GM18907 (cell line): ENCODE data around the gene MYPN.
"Not testable (repeated sequence)": the region's sequence is repeated elsewhere in the genome, so short reads cannot be mapped to it uniquely, and the experiment has no call there.

Experiments used
- ATAC-seq: cut with Tn5 transposase; IDR thresholded peaks from one replicate; pipeline ENCODE4 v1.9.1; 2021; ENCODE audit warnings: mild to moderate bottlenecking, moderate library complexity; ENCODE audit not compliant: unreplicated experiment

The MYPN gene

DNA sequence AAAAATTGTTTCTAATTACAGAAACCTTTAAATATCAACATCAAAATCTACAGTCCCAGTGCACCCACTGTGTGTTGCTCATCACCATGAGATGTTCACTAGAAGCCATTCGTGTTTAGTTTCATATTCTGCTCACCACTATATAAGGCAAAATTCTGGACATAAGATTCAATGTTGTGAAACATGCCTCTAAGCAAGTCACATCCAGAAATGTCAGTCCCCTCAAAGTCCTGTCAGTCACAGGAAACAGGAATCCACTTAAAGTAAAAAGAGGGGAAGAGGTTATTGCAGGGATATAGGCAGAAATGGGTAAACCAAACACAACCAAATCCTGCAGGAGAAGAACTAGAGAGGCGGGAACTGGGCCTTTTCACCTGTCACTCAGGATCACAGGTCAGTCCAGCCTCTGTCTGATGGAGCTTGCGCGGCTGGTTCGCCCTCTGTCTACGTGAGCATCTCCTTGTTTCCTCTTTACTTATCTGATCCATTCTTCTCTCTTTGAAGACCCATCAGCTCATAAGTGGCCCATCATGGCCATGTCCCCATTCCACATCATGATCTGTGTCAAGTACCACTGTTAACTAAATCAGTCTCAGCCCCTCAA, 58.4 kb downstream of the MYPN start:
- ATAC-seq, result no peak

DNA sequence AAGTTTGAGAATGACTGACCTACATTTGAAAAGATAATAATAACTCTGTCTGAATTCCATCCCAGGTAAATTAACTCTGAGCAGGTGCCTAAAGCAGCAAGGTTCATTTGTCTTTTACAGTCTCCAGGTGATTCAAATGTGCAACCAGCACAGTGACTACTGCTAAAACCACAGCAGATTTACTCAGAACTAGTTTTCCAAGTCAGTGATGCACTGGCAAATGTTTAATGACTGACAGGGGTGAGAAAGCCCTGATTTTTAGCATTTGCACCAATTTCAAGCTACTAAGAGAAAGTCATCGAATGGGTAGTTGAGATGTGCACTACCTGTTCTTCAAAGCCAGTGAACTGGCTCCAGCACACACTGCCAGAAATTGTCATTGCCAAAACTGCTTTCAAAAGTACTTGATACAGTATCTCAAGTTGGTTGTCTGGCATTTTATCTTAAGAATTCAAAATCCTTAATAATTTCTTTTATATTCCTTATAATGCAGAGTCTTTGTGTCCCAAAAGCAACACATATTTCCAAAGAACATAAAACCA, 62.3 kb downstream of the MYPN start:
- ATAC-seq, result peak; percentile 62

DNA sequence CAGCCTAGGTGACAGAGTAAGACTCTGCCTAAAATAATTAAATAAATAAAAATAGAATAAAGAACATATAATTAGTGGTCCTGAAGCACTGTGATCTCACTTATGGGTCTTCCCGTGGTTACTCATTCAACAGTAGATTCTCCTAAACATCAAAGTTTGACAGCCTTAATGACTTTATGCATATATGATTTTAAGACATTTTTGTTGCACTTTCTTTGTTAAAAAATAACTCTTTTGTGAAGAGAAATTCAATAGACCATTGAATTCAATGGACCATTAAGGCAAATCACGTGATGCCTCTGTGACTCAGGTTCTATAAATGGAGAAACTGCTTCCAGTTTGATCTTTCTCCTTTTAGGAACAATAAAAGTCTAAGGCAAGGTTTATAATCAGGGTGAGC, 63.0 kb downstream of the MYPN start:
- ATAC-seq, result no peak

DNA sequence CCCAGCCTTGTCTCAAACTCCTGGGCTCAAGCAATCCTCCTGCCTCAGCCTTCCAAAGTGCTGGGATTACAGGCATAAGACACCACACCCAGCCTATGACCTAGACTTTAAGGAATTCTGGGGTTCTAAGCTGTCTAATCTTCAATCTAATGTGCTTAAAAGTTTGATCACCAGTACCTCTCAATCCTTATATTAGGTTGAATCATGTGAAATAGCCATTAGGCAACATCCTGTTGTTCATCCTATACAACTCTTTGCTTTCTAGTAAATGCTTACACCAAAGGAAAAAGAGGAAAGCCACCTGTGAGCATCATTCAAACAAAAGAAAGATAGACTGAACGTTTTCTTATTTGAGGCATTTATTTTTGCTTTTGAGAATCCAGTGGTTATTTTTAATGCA, 66.7 kb downstream of the MYPN start:
- ATAC-seq, result no peak

DNA sequence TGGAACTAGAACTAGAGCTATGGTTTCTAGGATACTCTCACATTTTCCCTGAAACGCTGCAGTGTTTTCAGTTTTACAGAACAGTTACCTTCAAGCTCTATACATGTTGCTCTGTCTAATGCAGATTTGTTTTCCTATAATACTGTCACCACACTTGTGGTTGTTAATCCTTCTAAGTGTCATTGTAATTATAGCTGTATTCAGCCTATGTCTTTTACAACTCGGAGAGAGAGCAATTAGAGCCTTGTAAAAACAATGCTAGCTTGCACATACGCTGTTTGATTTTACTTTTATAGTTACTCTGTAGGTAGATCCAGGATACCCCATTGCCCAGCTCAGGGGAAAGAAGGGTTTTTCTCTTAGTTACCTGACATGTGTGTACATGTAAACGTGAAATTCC, 67.5 kb downstream of the MYPN start:
- ATAC-seq, result no peak

DNA sequence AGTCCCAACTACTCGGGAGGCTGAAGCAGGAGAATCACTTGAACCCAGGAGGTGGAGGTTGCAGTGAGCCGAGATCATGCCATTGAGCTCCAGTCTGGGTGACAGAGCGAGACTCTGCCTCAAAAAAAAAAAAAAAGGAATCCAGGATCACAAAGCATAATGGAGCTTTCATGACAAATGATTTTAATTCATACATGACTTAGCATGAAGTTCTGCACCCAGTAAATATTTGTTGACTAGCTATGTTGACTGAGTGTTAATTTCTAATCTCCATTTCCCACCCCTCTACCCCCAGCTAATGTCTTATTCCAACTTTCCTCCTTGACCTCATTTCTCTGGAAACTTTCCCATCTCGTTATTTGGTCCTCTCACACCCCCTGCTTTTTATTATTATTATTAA, 69.3 kb downstream of the MYPN start:
- no peak for ATAC-seq

DNA sequence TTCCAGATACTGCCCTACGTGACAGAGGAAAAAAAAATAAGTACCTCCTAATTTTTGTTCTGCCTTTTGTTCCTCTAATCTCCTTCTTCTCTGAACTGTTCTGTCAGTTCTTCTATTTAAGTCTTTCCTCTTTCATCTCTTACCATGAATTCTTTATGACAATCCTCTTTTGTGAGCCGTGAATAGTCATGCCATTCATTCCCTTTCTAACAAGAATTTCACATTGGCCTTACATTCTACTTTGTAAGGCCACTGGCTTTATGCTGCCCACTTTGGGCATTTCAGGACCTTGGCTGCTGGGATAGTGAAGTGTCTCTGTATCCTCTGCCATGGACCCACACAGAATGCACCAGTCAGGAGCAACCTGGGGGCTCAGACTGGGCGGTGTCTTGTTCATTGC, 69.7 kb downstream of the MYPN start:
- no peak for ATAC-seq

DNA sequence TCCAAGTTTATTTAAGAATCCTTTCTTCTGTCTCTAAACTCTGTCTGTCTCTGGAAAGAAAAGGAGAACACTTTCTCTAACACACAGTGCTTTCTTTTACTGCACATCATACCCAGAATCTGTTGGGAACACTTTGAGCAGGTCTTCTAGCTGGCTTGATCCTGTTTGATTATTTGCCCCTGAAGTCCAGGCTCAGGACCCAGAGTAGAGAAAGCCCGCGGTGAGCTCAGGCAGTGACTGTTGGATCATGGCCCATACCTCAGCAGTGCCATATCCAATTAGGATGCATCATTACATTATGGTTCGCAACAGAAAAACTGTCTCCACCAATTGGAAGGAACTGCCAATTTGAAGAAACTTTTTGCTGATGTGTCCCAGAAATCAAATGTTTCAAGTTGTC, 71.2 kb downstream of the MYPN start:
- ATAC-seq, result no peak

DNA sequence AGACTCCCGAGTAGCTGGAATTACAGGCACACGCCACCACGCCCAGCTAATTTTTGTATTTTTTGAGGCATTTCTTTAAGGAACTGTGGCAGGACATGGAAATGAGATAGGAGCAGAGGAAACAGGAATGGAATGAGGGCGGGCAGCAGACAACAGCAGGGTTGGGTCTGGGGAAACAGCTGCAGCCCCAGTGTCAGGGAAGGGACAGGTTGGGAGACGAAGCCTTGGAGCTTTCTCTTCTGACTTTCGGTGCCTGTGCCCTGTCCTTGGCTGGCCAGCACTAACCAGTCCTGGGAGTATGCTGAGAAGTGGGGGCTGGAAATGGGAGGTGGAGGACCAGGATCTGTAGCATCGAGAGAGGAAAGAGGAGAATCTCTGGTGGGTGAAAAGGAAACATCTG, 75.3 kb downstream of the MYPN start:
- no peak for ATAC-seq

DNA sequence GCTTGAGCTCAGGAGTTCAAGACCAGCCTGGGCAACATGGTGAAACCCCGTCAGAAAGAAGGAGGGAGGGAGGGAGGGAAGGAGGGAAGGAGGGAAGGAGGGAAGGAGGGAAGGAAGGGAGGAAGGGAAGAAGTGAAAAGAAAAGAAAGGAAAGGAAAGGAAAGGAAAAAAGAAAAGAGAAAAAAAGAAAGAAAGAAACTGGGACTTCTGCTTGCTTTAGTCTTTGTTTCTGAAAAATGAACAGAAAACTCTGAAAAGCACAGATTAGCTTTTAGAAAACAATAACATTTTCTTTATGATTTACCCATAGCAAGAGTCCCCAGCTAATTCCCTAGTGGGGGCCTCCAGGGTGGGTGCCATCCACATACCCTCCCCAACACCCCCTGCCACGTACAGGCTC, 75.8 kb downstream of the MYPN start:
- ATAC-seq, result no peak

DNA sequence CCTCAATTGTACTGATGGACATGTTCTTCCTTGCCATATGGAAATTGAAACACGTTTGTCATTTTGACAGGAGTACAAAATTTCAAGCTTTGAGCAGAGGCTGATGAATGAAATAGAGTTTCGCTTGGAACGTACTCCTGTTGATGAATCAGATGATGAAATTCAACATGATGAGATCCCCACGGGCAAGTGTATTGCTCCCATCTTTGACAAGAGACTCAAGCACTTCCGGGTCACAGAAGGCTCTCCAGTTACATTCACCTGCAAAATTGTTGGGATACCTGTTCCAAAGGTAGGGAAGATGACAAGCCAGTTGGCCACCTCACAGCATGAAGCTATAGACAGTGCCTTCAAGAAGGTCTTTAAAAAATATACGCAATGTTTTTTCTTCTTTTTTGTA, 79.5 kb downstream of the MYPN start:
- no peak for ATAC-seq

DNA sequence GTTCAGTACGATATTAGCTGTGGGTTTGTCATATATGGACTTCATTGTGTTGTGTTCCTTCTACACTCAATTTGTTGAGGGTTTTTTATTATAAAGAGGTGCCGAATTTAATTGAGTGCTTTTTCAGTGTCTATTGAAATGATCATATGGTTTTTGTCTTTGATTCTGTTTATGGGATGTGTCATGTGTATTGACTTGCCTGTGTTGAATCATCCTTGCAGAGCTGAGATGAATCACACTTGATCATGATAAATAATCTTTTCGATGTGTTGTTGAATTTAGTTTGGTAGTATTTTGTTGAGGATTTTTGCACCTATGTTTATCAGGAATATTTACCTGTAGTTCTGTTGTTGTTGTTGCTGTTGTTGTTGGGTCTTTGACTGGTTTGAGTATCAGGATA, 82.8 kb downstream of the MYPN start:
- ATAC-seq, result no peak

DNA sequence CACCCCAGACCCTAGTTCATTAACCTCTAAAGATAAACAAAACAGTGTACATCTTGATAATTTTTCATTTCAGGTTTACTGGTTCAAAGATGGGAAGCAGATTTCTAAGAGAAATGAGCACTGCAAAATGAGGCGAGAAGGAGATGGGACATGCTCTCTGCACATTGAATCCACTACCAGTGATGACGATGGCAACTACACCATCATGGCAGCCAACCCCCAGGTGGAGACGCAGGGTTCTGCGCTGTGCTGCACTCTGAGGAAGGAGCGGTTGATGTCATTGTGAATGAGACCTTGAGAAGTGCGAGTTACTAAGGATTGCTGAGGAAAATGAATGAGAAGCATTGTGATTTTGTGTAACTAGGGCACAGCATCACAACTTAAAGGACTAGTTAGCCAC, 85.0 kb downstream of the MYPN start:
- no peak for ATAC-seq

DNA sequence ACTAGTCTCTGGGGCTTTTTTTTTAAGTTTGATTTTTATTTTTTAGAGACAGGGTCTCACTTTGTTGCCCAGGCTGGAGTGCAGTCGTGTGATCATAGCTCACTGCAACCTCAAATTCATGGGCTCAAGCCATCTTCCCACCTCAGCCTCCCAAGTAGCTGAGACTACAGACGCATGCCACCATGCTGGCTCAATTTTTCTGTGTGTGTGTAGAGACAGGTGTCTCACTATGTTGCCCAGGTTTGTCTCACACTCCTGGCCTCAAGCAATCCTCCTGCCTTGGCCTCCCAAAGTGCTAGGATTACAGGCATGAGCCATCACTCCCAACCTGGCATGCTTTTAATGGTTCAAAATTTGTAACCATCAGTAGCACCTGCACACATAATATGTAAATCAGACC, 86.5 kb downstream of the MYPN start:
- not testable (repeated sequence) for ATAC-seq

DNA sequence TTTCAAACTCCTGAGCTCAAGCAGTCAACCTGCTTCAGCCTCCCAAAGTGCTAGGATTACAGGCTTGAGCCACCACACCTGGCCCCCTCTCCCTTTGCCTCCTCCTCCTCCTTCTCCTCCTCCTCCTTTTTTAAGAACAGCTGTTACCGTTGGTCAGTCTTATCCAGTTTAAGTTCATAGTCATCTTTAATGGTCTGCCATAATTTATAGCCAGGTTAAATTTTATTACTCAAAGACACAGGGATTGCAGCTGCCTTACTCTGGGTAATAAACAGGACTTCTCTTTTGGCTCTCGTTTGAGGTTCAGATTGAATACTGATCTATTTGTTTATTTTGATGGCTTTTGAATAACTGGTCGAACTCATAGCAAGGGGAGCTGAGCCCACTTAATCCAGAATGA, 87.4 kb downstream of the MYPN start:
- ATAC-seq, result no peak

DNA sequence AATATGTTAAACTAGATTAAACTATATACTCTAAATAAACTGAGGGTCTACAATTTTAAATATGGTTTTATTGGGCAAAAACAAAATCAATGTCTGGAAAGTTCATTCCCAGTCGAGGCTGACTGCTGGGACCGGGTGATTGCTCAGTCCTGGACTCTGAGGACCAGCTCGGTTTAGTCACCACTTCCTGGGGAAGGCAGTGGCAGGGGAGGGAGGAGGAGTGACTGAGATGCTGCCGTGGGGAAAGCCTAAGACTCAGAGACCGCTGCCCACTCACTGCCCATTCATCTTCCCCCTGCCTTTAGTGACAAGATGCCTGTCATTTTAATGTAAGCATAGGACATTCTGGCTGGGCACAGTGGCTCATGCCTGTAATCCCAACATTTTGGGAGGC, 93.7 kb downstream of the MYPN start:
- no peak for ATAC-seq

DNA sequence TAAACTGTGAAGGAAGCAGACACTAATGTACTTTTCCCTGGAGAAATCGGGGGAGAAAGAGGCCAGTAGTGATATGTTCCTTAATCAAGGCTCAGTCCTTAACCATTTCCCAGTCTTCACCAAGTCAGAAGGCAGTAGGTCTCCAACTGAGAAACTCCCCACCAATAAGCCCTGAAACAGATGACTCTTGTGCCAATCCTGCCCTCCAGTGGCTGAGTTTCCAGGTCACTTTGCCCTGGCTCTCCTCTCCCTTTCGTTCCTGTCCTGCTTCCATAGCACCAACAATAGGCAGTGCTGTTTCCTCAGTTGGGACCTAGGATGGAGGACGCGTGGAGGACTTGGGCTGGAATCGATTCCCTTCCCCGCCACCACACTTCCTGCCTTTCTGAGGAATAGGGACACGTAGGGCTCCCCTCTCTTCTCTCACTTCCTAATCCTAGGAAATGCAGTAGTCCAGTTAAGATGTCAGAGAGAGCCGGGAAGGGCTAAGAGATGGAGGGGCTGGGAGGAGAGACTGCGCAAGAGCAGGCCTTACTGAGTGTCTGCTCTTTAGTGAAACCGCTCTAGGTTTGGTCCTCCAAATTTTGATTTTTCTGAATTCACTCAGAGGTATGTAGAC, 99.2 kb downstream of the MYPN start:
- ATAC-seq, result no peak

DNA sequence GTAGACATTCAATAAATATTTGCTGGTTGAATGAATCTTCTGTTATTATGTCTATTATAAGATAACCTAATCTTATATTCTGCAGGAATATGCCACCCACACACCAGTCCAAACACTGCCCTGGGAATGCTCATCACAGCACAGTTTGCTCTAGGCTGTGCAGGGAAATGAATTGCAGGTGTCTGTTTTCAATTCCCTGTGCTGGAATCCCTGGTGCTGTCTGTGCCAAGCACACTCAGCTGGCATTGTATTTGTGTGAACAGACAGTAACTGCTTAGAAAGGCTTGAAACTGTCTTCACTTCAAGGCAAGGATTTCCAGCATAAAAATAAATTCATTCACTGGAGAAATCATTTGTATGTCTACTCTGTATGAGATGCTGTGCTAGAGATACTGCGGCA, 102.4 kb downstream of the MYPN start:
- ATAC-seq, result no peak

DNA sequence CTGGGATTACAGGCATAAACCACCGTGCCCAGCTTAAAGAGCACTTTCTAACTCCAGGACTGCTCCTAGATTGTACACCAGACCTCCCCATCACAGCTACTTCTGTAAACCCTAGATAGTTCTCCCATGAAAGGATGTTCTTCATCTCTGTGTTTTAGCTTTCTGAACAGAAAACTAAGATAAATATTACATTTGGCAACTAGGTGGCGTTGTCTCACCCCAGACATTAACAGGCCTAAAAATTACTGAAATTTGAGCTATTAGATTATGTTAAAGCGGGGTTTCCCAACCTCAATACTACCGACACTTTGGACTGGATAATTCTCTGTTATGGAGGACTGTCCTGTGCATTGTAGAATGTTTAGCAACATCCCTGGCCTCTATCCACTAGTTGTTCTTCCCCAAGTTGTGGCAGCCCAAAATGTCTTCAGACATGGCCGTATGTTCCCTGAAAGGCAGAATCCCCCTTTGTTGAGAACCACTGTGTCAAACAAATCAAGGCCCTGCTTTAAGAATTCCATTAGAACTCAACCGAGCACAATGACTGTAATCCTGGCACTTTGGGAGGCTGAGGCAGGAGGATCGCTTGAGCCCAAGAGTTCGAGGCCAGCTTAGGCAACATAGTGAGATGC, 103.5 kb downstream of the MYPN start:
- peak; percentile 55 for ATAC-seq

DNA sequence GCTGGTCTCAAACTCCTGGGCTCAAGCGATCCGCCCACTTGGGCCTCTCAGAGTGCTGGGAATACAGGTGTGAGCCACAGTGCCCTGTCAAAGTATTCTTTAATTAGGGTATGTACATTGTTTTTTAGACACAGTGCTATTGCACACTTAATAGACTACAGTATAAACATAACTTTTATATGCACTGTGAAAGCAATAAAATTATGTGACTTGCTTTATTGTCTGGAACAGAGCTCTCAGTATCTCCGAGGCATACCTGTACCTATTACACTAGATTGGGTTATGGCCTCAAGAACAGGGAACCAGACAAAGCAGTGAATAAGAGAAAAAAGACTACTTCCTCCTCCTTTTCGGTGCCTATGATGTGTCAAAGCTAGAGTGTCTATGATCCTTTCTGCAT, 109.5 kb downstream of the MYPN start:
- no peak for ATAC-seq

DNA sequence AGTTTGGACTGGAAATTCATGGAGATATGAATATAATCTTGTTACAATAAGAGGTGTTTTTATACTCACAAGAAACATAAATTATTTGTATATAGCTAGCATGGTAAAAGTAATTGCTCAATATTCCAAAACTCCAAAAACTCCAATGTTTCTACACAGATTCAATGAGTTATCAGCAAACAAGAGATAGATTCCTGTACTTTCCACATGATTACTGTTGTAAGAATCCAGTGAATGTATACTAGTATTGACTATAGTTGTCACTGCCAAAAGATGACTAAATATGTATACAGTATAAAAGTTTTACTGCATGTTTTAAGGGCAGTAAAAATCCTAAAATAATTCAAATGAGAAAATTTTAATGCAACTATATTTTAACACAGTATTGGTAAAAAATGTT, 111.9 kb downstream of the MYPN start:
- ATAC-seq, result no peak

DNA sequence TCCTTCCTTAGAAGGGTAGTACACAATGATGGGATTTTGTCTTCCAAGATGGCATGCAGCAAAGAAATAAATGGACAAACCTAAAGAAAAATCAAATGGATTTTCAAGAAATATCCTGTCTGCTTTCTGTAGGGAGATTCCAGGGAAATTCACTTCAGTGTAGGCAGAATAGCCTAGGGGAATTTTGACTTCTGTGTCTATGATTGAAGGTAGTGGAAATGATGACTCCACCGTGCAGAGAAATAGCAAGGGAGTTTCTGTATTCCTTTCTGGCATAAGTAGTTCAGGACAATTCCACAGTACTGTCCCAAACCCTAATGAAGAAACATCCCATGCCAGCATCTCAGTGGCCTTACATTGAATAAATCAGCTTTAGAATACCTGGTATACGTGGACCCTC, 113.1 kb downstream of the MYPN start:
- no peak for ATAC-seq
